GM18951 (cell line): ENCODE data around the gene ZNF207.
"Not testable (repeated sequence)": the region's sequence is repeated elsewhere in the genome, so short reads cannot be mapped to it uniquely, and the experiment has no call there.

ENCODE experiments used
- POLR2A ChIP-seq: IDR thresholded peaks from 4 replicates; pipeline ENCODE4 v1.6.1; 2011; ENCODE audit warnings: mild to moderate bottlenecking; ENCODE audit not compliant: insufficient read length, insufficient read depth; ENCODE audit errors: extremely low read depth
- in situ Hi-C: fragments of 300-500 bp; cut with MboI; formaldehyde crosslinking; loops from one replicate; pipeline ENCODE4 v1.12.0; 2022; ENCODE audit warnings: low sequenced_read_pairs, mixed read lengths, inconsistent platforms; ENCODE audit not compliant: unreplicated experiment

ZNF207 gene

GRCh38 chr17:32385121-32385520, 35.2 kb downstream of the ZNF207 start:
- no peak for TF ChIP-seq POLR2A
- in situ Hi-C loops, result no loop called here

- no peak for TF ChIP-seq POLR2A
- in situ Hi-C loops, result no loop called here
Observed at GRCh38 chr17:32385971-32386370, 36.0 kb downstream of the ZNF207 start.

DNA sequence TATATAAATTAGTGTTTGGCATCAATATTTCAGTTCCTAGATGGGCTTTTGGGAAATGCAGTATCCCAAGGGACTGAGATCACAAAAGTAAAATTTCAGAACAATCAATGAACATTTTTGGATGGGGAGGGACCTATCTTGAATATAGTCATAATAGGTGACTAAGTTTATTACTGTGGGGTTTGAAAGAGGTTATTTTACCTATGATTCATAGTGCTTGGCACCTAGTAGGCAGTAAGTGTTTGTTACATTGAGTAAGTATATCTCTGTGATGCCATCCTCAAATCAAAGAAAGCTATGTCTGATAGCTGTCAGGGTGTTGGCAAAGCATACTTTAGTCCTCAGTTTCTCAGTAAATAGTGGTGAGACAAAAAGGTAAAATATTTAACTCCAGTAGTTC, 36.9 kb downstream of the ZNF207 start:
- no peak for TF ChIP-seq POLR2A
- in situ Hi-C loops, result no loop called here

- in situ Hi-C loops, result not testable (repeated sequence)
Observed at GRCh38 chr17:32388128-32388527, 38.2 kb downstream of the ZNF207 start.

DNA sequence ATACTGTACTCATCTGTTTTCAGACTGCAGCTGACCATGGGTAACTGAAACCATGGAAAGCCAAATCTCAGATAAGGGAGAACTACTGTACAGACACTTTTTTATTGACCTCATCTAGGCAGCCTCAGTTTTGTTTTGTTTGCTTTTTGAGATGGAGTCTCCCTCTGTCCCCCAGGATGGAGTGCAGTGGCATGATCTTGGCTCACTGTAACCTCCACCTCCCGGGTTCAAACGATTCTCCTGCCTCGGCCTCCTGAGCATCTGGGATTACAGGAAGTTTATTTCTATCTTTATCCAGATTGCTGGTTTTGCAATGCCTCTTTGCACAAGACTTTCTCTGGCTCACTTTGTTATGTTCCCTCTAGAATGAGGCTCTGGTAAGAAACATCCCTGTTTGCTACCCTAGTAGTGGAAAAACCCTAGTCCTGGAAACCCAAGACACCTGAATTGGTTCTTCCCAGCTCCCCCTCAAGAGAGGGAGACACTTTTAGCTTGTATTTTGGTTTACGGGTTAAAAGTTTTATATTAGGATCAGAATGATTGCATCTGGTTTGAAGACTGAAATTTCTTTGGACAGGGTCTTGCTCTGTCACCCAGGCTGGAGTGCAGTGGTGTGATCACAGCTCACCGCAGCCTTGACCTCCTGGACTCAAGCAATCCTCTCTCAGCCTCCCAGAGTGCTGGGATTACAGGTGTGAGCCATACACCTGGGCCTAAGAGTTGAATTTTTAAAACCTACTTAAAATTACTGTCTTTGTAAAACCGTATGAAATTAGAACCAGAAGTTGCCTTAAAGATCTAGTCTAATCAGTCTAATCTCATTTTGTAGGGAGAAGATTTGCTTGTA, 38.9 kb downstream of the ZNF207 start:
- in situ Hi-C loops, result no loop called here

GRCh38 chr17:32393904-32394303, 43.9 kb downstream of the ZNF207 start:
- no peak for TF ChIP-seq POLR2A
- in situ Hi-C loops, result no loop called here

More for the DNA sequence above, 38.9 kb downstream of the ZNF207 start:
- TF ChIP-seq POLR2A, result no peak

- in situ Hi-C loops, result no loop called here
- TF ChIP-seq POLR2A, result no peak
Observed at GRCh38 chr17:32396343-32396742, 46.4 kb downstream of the ZNF207 start.

DNA sequence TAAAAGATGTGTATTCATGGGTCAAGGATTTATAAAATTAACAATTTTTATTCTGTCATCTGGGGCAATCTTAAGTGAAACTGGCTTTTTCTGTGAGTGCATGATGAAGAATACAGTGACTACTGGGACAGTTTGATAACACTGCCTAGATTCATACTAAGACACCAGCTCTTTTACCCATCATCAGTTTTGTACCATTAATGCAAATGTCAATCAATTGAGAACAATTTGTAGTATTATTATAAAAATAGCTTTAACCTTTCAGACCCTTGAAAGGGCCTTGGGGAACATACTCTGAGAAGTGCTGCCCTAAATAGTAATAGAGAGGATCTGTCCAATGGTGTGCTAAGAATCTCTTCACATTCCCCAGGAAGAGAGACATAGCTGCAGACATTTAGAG, 49.0 kb downstream of the ZNF207 start:
- TF ChIP-seq POLR2A, result no peak
- in situ Hi-C loops, result no loop called here

GRCh38 chr17:32410085-32410484, 60.1 kb downstream of the ZNF207 start:
- in situ Hi-C loops, result not testable (repeated sequence)

DNA sequence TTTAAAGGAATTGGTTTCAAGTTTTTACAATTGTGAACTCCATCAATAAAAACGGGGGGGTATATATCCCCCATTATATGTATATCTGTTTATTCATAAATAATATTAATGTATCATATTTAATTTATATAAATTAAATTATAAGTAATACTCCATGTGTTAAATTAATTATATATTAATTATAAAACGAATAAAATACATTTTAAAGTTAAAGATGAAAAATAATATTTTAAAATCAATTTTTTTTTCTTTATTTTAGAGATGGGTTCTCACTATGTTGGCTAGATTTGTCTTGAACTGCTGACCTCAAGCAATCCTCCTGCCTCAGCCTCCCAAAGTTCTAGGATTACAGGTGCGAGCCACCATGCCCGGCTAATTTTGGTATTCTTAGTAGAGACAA, 76.9 kb downstream of the ZNF207 start:
- TF ChIP-seq POLR2A, result no peak
- in situ Hi-C loops, result no loop called here

DNA sequence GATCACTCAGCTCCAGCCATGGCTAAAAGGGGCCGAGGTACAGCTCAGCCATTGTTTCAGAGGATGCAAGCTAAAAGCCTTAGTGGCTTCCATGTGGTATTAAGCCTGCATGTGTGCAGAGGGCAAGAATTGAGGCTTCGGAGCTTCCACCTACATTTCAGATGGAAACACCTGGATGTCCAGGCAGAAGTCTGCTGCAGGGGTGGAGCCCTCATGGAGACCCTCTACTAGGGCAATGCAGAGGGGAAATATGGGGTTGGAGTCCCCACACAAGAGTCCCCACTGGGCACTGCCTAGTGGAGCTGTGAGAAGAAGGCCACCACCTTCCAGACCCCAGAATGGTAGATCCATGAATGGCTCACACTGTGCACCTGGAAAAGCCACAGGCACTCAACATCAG, 79.6 kb downstream of the ZNF207 start:
- no peak for TF ChIP-seq POLR2A
- in situ Hi-C loops, result no loop called here
